Measurements from ENCODE around the gene NEURL3. TPM values are rescaled to one million over a fixed set of nuclear protein-coding genes. Genes with fewer than 3 reads are reported as not detected.

The NEURL3 gene
- total RNA-seq, 2 donors from 2014 or later, result 40.7 to 71.2 TPM

DNA sequence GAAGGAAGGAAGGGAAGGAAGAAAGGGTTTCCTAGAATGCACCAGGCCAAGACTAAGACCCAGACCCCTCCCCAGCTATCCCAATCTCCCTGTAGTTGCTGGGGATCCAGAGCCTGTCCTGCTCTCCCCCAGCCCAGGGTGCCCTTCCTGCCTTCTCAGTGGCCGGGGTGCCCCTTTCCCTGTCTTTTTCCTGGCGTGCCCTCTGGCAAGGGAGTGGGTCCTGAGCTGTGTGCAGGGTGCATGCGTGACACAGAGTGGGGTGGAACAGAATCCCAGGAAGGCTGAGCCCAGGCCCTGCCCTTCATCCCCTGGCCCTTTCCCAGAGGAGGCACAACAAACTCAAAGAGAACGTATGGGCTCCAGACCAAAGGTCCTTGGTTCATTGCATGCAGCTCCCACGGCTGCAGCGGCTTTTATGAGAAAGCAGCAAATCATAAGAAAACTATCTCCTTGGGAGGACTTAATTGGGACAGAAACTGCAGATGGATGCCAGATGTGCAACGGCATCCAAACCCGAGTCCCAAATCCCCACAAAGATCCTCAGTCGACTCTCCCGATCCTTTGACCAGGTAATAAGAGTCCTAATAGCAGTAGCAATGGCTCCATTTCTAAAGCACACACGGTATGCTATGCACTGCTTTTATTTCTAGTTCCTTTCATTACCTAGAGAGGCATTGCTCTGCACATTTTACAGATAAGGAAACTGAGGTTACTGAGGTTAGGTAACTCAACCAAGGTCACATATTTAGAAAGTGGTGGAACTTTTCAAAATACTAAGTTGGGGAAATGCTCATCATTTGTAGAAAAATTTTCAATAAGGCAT, 18.7 kb upstream of the NEURL3 start:
- DNase-seq, result no peak
- WGBS, 2 donors, result 58 to 60% methylated on average over 10 to 11 of the region's 11 CpGs

DNA sequence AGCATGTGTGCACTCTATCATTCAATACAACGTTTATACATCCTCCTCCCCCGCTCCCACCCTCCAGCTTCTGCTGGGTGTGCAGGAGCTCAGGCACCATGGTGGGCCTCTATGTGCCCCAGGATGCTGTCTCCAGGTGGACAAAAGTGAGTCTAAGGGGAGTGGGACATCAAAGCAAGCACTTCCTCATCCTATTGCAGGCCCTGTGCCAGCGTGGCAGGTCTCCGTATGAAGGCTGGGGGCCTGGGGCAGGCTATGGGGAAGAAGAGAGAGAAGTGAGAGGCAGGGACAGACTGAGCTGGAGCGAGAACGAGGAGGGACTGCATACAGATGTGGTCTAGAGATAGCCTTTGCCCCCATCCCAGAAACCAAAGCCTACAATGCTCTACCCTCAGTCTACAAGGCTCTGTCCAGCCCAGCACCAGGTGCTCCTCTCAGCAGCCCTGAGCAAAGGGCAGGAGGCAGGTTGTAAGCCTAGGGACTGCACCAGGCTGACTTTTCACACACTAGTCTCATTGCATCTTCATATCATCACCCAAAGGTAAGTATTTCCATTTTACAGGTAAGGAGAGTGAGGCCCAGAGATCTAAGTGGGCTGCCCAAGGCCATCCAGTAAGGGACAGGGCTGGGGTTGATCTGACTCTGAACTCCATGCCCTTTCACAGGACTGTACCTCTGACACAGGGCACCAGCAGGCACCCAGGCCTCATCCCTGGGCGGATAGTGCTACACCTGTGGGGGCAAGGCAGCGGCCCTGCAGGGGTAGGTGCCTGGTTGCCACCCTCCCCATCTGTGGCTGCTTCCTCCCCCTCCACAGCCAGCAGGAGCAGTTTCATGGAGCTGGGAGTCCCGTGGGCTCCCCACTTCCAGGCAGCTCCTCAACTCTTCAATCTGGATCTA, 17.4 kb upstream of the NEURL3 start:
- no peak overlapping the region for H3K4me3 ChIP-seq
- H3K27ac ChIP-seq, result no peak overlapping the region
- 69 to 72% methylated on average over 6 to 9 of the region's 9 CpGs for WGBS, 2 donors
- ATAC-seq (no peak), DNase-seq (no peak)
- intact Hi-C loops (cut with DNase I), result no loop called here
- no peaks in the 10 kb centered on the region for H3K27me3 ChIP-seq
- TF ChIP-seq, protein P1, sequence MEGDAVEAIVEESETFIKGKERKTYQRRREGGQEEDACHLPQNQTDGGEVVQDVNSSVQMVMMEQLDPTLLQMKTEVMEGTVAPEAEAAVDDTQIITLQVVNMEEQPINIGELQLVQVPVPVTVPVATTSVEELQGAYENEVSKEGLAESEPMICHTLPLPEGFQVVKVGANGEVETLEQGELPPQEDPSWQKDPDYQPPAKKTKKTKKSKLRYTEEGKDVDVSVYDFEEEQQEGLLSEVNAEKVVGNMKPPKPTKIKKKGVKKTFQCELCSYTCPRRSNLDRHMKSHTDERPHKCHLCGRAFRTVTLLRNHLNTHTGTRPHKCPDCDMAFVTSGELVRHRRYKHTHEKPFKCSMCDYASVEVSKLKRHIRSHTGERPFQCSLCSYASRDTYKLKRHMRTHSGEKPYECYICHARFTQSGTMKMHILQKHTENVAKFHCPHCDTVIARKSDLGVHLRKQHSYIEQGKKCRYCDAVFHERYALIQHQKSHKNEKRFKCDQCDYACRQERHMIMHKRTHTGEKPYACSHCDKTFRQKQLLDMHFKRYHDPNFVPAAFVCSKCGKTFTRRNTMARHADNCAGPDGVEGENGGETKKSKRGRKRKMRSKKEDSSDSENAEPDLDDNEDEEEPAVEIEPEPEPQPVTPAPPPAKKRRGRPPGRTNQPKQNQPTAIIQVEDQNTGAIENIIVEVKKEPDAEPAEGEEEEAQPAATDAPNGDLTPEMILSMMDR (IDR thresholded peaks at IDR 0.05), result no peak
- no peak for TF ChIP-seq POLR2A (IDR thresholded peaks at IDR 0.05)
- no peaks in the 10 kb centered on the region for H3K9me3 ChIP-seq
- no peaks in the 10 kb centered on the region for H3K36me3 ChIP-seq (replicated peaks in 1 of 2; ENCODE audit: insufficient read depth in 1 of 2, low read depth in 2 of 2)
- H3K4me1 ChIP-seq, result no peaks in the 10 kb centered on the region

More for the DNA sequence above, 18.7 kb upstream of the NEURL3 start:
- H3K4me3 ChIP-seq, result no peak overlapping the region
- TF ChIP-seq, protein P1 (IDR thresholded peaks at IDR 0.05), result no peak
- TF ChIP-seq POLR2A (IDR thresholded peaks at IDR 0.05), result no peak
- no peak overlapping the region for H3K27ac ChIP-seq
- no peak for ATAC-seq
- no peaks in the 10 kb centered on the region for H3K4me1 ChIP-seq
- H3K36me3 ChIP-seq (replicated peaks in 1 of 2; ENCODE audit: insufficient read depth in 1 of 2, low read depth in 2 of 2), result no peaks in the 10 kb centered on the region
- H3K27me3 ChIP-seq, result no peaks in the 10 kb centered on the region
- intact Hi-C loops (cut with DNase I), result no loop called here
- H3K9me3 ChIP-seq, result no peaks in the 10 kb centered on the region

DNA sequence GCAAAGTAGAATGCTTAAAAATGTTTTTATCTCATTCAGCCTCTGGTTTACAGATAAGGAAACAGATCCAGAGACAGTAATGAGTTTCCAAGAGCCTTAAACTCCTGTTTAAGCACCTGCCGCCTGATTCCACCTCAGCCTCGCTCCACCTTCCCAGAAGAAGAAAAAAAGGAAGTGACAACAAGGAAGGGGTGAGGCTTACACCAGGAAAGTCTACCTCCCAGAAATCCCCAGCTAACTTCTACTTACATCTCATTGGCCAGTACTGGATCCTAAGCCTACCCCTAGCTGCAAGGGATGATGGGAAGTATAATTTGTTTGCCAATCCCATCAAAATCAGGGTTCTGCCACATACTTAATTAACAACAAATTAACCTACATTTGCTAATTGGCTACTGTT, 16.1 kb upstream of the NEURL3 start:
- no peaks in the 10 kb centered on the region for H3K4me1 ChIP-seq
- no peak for TF ChIP-seq POLR2A (IDR thresholded peaks at IDR 0.05)
- TF ChIP-seq, protein P1 (IDR thresholded peaks at IDR 0.05), result no peak
- intact Hi-C loops (cut with DNase I), result no loop called here
- no peaks in the 10 kb centered on the region for H3K36me3 ChIP-seq (replicated peaks in 1 of 2; ENCODE audit: insufficient read depth in 1 of 2, low read depth in 2 of 2)
- no peaks in the 10 kb centered on the region for H3K9me3 ChIP-seq
- DNase-seq (no peak), ATAC-seq (no peak)
- no peaks in the 10 kb centered on the region for H3K27me3 ChIP-seq
- 72 to 82% methylated on average over 2 of the region's 2 CpGs for WGBS, 2 donors
- no peak overlapping the region for H3K4me3 ChIP-seq
- H3K27ac ChIP-seq, result no peak overlapping the region

DNA sequence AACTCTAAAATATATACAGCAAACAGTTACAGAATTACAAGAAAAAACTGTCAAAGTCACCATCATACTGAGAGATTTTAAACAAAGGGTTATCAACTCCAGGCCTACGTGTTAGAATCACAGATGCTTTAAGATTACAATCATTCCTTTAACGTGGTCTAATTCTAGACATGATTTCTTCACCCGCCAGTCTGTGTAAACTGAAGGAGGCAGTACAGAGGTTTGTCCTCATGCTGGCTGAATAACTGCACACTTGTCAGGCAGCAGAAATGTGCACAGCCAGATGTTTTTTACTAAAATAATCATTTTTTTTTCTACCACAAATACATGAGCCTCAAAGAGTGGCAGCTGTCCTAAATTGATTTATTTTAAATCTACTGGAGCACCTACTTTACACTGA, 15.5 kb upstream of the NEURL3 start:
- H3K4me1 ChIP-seq, result no peaks in the 10 kb centered on the region
- H3K27ac ChIP-seq, result no peak overlapping the region
- no peak for TF ChIP-seq POLR2A (IDR thresholded peaks at IDR 0.05)
- TF ChIP-seq, protein P1 (IDR thresholded peaks at IDR 0.05), result no peak
- no peak for DNase-seq
- H3K9me3 ChIP-seq, result no peaks in the 10 kb centered on the region
- H3K4me3 ChIP-seq, result no peak overlapping the region
- intact Hi-C loops (cut with DNase I), result no loop called here
- H3K36me3 ChIP-seq (replicated peaks in 1 of 2; ENCODE audit: insufficient read depth in 1 of 2, low read depth in 2 of 2), result no peaks in the 10 kb centered on the region
- ATAC-seq, result no peak
- no peaks in the 10 kb centered on the region for H3K27me3 ChIP-seq
- WGBS, 2 donors, result 70 to 72% methylated on average over 3 of the region's 3 CpGs
